HG02840 (cell line): ENCODE results near the gene MIB2.
"Not testable (repeated sequence)": the region's sequence is repeated elsewhere in the genome, so short reads cannot be mapped to it uniquely, and the experiment has no call there.

ENCODE experiments used
- ATAC-seq: cut with Tn5 transposase; IDR thresholded peaks from one replicate; pipeline ENCODE4 v1.9.1; 2021; ENCODE audit warnings: mild to moderate bottlenecking, moderate library complexity, moderate number of reproducible peaks; ENCODE audit not compliant: unreplicated experiment, low FRiP score

MIB2 gene

DNA sequence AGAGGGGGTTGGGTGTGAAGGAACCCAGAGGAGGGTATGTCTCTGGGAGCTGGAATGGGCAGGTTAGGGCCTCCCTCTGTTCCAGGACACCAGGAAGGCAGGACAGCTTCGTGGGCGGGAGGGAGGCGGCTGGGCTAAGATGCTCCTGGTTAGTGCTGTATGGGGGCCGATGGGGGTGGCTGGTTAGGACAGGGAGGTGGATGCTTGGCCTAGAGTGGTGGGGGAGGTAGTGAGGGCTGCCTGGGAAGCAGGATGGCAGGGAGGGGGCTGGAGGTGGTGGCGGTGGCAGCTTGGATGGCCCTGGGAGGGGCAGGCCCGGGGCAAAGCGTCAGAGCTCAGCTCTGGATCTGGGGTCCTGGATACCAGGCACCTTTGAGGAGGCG lies 10.5 kb downstream of the MIB2 start:
- ATAC-seq, result no peak

GRCh38 chr1:1626207-1627141 lies 11.2 kb downstream of the MIB2 start:
- no peak for ATAC-seq

- no peak for ATAC-seq
Measured at GRCh38 chr1:1627261-1627828, 12.0 kb downstream of the MIB2 start.

DNA sequence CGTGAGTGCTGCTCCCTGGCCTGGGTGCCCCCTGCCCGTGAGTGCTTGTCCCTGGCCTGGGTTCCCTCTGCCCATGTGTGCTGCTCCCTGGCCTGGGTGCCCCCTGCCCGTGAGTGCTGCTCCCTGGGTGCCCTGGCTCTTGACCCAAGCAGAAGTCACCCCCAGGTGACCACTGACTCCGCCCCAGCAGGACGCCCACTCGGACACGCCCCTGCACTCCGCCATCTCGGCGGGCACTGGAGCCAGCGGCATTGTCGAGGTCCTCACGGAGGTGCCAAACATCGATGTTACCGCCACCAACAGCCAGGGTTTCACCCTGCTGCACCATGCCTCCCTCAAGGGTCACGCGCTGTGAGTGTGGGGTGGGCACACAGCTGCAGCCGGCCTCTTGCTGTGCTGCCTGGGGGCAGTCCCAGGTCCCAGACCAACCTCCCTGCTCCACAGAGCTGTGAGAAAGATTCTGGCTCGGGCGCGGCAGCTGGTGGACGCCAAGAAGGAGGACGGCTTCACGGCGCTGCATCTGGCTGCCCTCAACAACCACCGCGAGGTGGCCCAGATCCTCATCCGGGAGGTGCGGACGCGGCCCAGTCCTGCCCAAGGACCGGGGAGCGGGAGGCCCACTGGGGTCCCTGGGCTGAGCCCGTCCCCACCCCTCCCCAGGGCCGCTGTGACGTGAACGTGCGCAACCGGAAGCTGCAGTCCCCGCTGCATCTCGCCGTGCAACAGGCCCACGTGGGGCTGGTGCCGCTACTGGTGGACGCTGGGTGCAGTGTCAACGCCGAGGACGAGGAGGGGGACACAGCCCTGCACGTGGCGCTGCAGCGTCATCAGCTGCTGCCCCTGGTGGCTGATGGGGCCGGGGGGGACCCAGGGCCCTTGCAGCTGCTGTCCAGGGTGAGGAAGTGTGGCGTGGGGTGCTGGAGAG lies 12.8 kb downstream of the MIB2 start:
- ATAC-seq, result no peak

- ATAC-seq, result no peak
Measured at GRCh38 chr1:1628754-1629429, 13.6 kb downstream of the MIB2 start.

GRCh38 chr1:1629430-1630190 lies 14.3 kb downstream of the MIB2 start:
- ATAC-seq, result no peak

- ATAC-seq, result peak; percentile 56
Measured at GRCh38 chr1:1630191-1630964, 15.1 kb downstream of the MIB2 start.

DNA sequence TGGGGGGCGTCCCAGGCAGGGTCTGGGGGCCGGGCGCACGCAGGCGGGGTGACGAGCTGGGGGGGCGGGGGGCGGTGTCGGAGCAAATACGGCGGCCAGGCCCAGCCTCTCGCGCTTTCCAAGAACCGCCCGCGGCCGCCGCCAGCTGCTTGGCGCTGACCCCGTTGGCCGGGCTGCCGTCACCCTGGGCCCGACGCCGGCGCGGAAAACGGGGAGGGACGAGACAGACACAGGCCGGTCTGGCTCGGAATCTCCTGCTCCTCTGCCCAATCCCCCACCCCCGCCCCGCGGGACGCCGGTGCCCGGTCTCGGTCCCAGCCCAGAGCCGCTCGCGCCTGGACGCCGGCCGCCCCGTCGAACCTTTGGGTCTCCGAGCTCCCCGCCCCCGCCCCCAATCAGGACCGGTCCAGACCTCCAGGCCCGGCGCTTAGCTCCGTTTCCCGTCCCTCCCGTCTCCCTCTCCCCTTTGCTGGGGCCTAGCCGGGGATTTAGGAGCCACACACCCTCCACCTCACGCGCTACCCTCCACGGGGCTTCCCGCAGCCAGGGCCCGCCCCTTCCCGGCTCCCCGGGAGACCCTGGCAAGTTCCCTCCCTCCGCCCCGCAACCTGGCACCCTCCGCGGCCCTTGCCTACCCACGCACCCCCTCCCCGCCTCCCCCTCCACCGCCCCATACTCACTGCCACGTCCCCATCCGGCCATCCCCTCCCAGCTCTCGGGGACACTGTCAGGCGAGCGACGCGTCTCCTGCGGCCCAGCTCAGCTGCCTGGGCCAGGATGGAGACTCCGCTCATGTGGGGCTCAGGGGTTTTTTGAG lies 15.9 kb downstream of the MIB2 start:
- no peak for ATAC-seq

DNA sequence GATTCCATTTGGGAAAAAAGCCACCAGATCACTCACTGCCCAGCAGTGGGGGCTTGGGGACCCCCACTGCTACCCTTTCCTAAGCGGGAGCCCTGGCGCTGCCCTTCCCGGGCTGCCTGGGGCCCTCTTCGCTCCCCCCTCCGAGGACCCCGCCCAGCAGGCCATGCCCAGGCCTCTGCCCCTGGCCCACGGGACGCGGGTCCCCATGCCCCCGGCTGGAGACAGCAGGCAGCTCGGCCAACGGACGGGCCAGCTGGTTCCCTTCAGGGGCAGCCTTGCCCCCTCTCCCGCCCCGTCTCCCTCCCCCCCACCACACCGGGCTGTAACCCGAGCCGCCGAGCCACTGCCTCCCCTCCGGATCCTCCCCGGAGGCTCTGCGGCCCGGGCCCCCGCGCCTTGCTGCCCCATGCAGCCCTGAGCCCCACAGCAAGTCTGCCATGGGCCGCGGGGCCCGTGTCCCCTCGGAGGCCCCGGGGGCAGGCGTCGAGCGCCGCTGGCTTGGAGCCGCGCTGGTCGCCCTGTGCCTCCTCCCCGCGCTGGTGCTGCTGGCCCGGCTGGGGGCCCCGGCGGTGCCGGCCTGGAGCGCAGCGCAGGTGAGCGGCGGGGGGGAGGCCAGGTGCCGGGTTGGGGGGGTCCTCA lies 16.6 kb downstream of the MIB2 start, which contains the start of gene MMP23B:
Gene MMP23B (plus strand): TSS at position 392 of the 639 bp plus-strand sequence. CDS start 46 bp downstream, at position 438.
- no peak for ATAC-seq

DNA sequence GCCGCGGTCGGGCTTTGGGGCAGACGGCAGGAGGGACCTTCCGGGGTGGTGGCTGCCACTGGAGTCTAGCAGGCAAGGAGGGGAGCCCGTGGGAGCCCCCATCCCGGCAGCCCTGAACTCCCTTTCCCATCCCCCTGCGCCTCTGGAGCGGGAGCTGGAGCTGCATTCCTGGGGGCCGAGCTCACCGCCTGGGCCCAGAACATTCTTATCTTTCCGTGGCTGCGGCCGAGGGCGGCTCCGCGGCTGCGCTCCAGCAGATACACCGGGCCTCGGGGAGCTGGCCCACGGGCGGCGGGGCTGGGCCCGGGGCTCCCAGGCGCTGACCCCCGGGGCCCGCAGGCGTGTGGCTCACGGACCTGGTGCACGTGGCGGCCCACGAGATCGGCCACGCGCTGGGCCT lies 18.1 kb downstream of the MIB2 start:
- not testable (repeated sequence) for ATAC-seq

DNA sequence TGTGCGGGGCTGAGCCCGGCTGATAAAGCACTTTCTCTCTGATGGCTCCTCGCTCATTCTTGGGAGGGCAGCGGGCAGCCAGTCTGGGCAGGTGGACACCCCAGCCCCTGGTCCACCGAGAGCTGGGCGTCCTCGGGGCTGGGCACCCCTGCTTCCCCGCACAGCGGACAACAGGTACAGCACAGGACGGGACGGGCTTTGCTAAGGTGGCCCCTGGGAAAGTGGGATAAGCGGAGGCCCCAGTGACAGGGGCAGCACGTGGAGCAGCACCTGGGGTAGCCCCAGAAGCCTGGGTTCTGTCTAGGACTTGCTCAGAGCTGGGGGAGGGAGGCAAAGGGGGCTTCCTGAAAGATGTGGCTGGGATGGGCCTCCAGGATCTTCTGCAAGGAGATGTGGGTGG lies 19.3 kb downstream of the MIB2 start:
- ATAC-seq, result not testable (repeated sequence)

DNA sequence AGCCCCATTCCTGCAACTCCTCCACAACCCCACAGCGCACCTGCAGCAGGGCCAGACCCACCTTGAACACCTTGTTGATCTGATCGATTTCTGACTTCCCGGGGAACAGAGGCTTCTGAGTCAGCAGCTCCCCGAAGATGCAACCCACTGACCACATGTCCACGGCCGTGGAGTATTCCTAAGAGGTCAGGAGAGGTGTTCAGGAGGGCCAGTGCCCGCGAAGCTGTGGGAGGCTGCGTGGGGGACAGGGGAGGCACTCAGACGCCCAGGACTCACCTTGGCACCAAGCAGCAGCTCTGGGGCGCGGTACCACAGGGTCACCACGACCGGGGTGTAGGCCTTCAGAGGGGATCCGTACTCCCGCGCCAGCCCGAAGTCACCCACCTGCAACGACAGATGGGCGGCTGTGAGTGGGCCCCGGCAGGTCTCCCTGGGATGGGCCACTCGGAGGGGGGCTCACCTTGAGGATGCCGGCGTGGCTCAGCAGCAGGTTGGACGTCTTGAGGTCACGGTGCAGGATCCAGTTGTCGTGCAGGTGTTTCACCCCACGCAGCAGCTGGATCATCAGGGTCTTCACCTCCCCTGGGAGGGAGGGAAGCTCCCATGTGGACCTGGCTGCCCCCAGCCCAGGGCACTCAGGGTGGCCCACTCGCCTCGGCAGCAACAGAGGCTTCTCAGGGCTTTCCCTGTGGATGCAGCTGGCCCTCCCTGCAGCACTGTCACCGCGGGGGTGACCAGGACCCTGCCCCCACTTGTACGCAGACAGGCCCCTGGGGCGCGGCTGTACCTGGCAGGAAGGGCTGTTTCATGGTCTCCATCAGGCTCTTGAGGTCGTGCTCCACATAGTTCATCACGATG lies 21.6 kb downstream of the MIB2 start:
- not testable (repeated sequence) for ATAC-seq

DNA sequence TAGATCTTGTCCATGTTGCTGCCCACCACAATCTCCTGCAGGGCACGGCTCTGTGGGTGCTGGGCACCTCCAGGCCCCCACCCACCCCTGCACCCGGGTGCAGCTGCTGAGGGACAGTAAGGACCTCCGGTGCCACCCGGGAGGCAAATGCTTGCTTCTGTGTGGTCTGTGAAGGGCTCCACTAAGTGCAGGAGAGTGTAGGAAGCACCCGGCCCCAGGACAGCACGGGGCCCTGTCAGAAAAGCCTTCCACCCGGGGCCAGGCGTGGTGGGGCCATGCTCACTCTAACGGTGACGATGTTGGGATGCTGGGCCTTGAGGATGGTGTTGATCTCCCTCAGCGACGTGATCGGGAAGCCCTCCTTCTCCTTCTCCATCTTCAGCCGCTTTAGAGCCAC lies 22.2 kb downstream of the MIB2 start:
- not testable (repeated sequence) for ATAC-seq

DNA sequence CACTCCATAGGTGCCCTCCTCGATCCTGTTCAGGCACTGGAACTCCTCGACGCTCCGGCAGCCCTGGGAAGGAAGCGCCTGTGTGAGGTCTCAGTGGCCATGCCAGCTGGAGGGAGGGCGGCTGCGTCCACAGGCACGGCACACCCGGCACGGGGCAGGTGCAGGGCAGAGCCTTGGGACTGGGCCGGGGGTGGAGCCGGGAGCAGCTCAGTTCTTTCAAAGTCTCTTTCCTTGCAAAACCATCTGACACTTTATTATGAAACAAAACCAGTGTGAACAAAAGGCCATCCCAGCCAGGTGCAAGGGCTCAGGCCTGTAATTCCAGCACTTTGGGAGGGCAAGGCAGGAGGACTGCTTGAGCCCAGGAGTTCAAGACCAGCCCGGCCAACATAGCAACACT lies 23.2 kb downstream of the MIB2 start:
- ATAC-seq, result not testable (repeated sequence)

- ATAC-seq, result not testable (repeated sequence)
Measured at GRCh38 chr1:1639368-1639767, 24.1 kb downstream of the MIB2 start.

- not testable (repeated sequence) for ATAC-seq
Measured at GRCh38 chr1:1640081-1640480, 24.8 kb downstream of the MIB2 start.
